K562 (cell line): ENCODE data around the gene HSDL2. TPM values are rescaled to one million over a fixed set of nuclear protein-coding genes. Genes with fewer than 3 reads are reported as not detected.

Experiments
- HNRNPLL ChIP-seq: fragments of 200-400 bp; formaldehyde crosslinking; IDR thresholded peaks from 2 replicates; pipeline ENCODE4 v1.6.1; 2017; ENCODE audit warnings: low read length, low read depth, mild to moderate bottlenecking; ENCODE audit not compliant: poor library complexity, severe bottlenecking
- NCOA4 ChIP-seq: fragments of 450-650 bp; IDR thresholded peaks from 2 replicates; pipeline ENCODE4 v1.6.1; 2018; ENCODE audit warnings: mild to moderate bottlenecking; ENCODE audit not compliant: partially characterized antibody
- POLR2A ChIP-seq: fragments of 450-650 bp; conservative IDR thresholded peaks from 2 replicates; pipeline ENCODE4 v1.6.1; 2016
- RB1 ChIP-seq: fragments of 450-650 bp; IDR thresholded peaks from 2 replicates; pipeline ENCODE4 v1.6.1; 2017; ENCODE audit warnings: low read depth, mild to moderate bottlenecking
- RBM34 ChIP-seq: fragments of 200-400 bp; formaldehyde crosslinking; IDR thresholded peaks from 2 replicates; pipeline ENCODE4 v1.6.1; 2018; ENCODE audit warnings: low read length, borderline replicate concordance; ENCODE audit not compliant: insufficient read depth
- YY1 ChIP-seq, 3 experiments: IDR thresholded peaks; 2 replicates each; pipeline ENCODE4 v1.6.1; 2011; ENCODE audit warnings: low read length in 2 of 3, mild to moderate bottlenecking in 2 of 3, moderate library complexity in 2 of 3, borderline replicate concordance in 1 of 3, control low read depth in 1 of 3, low read depth in 1 of 3; ENCODE audit not compliant: insufficient read depth in 3 of 3, insufficient replicate concordance in 2 of 3, control insufficient read depth in 1 of 3, insufficient read length in 1 of 3; ENCODE audit errors: extremely low read depth in 1 of 3
- ZNF143 ChIP-seq: sonication (generic); formaldehyde crosslinking; IDR thresholded peaks from 2 replicates; pipeline ENCODE4 v1.9.0; 2022; ENCODE audit warnings: mild to moderate bottlenecking, missing genetic modification reagents
- ZNF263 ChIP-seq: sonication (generic); formaldehyde crosslinking; IDR thresholded peaks from 2 replicates; pipeline ENCODE4 v1.8.0; 2022; ENCODE audit warnings: mild to moderate bottlenecking, missing genetic modification reagents, borderline replicate concordance
- polyA plus RNA-seq, 8 experiments: library from polyadenylated mRNA; depleted of rRNA in 4 of 8; stranded (reverse) in 5 of 8; unstranded in 3 of 8; fragments of >200 nt; fragmentation: Nextera tagmentation in 2 of 8; fragmentation: Illumina TruSeq in 1 of 8; extraction: Ambion mirVana in 2 of 8; extraction: Trizol in 1 of 8; gene quantifications; 2 replicates each; pipeline versions ENCODE4 v1.2.1 to v1.2.3, GENCODE V29; 2011 to 2014; ENCODE audit warnings: inconsistent platforms in 1 of 8, missing spikeins in 1 of 8
- total RNA-seq, 7 experiments: library from RNA; depleted of rRNA in 6 of 7; stranded (reverse); fragments of >200 nt in 6 of 7; fragmentation: Illumina TruSeq in 2 of 7; extraction: Trizol in 2 of 7; gene quantifications; 2 replicates each; pipeline versions ENCODE4 v1.2.1 to v1.2.3, GENCODE V29; 2011 to 2021; ENCODE audit warnings: low replicate concordance in 1 of 7
- TF ChIP-seq, protein P1 (sequence below): IDR thresholded peaks from 2 replicates; pipeline ENCODE4 v1.6.1; 2011; ENCODE audit warnings: borderline replicate concordance, low read depth, mild to moderate bottlenecking, moderate library complexity, low read length; ENCODE audit not compliant: insufficient read depth, poor library complexity, severe bottlenecking
- TF ChIP-seq, protein P2 (sequence below): fragments of 250-450 bp; sonication (Bioruptor Pico); IDR thresholded peaks from 2 replicates; pipeline ENCODE4 v1.9.0; 2021; ENCODE audit warnings: mild to moderate bottlenecking
- TF ChIP-seq, protein P3 (sequence below): sonication (generic); formaldehyde crosslinking; IDR thresholded peaks from 2 replicates; pipeline ENCODE4 v1.8.1; 2023; ENCODE audit warnings: mild to moderate bottlenecking, missing genetic modification reagents

HSDL2 gene
- total and polyA plus RNA-seq, 9 of the 15 experiments (the other 6 are each of a cell fraction or from before 2014, with no cell fraction given) = 22.8 to 74.1 (median 35.6) TPM

DNA sequence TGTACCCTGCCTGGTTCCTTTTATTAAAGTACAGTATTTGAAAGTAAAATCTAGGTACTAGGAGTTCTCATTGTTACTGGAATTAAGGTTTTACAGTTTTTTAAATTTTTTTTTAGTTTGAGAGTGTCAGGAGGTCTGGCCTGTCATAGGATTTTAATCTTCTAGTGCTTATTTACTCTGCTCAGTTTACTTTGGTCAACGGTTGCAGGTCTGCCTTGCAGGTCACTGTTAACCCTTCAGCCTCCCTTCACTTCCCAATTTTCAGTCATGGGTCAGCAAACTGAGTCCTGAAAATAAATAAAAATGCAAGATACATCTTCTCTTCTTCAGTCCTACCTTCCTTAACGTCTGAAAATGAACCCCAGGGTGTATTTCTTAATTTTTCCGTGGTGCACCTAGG, 27.7 kb upstream of the HSDL2 start (continued):
- TF ChIP-seq, protein P1, sequence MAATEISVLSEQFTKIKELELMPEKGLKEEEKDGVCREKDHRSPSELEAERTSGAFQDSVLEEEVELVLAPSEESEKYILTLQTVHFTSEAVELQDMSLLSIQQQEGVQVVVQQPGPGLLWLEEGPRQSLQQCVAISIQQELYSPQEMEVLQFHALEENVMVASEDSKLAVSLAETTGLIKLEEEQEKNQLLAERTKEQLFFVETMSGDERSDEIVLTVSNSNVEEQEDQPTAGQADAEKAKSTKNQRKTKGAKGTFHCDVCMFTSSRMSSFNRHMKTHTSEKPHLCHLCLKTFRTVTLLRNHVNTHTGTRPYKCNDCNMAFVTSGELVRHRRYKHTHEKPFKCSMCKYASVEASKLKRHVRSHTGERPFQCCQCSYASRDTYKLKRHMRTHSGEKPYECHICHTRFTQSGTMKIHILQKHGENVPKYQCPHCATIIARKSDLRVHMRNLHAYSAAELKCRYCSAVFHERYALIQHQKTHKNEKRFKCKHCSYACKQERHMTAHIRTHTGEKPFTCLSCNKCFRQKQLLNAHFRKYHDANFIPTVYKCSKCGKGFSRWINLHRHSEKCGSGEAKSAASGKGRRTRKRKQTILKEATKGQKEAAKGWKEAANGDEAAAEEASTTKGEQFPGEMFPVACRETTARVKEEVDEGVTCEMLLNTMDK = no peak
- TF ChIP-seq, protein P2, sequence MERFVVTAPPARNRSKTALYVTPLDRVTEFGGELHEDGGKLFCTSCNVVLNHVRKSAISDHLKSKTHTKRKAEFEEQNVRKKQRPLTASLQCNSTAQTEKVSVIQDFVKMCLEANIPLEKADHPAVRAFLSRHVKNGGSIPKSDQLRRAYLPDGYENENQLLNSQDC (CRISPR knock-in tag) = no peak
- TF ChIP-seq ZNF143 (CRISPR knock-in tag) = no peak
- no peak for TF ChIP-seq ZNF263 (CRISPR knock-in tag)
- TF ChIP-seq YY1 (IDR thresholded peaks at IDR 0.05; ENCODE audit: borderline replicate concordance in 1 of 3, control insufficient read depth in 1 of 3, extremely low read depth in 1 of 3, insufficient read depth in 3 of 3, insufficient read length in 1 of 3, insufficient replicate concordance in 2 of 3, low read depth in 1 of 3, low read length in 2 of 3) = no peak
- TF ChIP-seq HNRNPLL = no peak
- TF ChIP-seq, protein P3, sequence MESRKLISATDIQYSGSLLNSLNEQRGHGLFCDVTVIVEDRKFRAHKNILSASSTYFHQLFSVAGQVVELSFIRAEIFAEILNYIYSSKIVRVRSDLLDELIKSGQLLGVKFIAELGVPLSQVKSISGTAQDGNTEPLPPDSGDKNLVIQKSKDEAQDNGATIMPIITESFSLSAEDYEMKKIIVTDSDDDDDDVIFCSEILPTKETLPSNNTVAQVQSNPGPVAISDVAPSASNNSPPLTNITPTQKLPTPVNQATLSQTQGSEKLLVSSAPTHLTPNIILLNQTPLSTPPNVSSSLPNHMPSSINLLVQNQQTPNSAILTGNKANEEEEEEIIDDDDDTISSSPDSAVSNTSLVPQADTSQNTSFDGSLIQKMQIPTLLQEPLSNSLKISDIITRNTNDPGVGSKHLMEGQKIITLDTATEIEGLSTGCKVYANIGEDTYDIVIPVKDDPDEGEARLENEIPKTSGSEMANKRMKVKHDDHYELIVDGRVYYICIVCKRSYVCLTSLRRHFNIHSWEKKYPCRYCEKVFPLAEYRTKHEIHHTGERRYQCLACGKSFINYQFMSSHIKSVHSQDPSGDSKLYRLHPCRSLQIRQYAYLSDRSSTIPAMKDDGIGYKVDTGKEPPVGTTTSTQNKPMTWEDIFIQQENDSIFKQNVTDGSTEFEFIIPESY (CRISPR knock-in tag) = no peak
- TF ChIP-seq RB1 = no peak
- TF ChIP-seq NCOA4 = no peak
- no peak for TF ChIP-seq POLR2A
- no peak for TF ChIP-seq RBM34
